AML-193 (cell line): Measurements from ENCODE around the gene SLC27A3.
"Not testable (repeated sequence)": the region's sequence is repeated elsewhere in the genome, so short reads cannot be mapped to it uniquely, and the experiment has no call there.

Source experiments
- DNase-seq, 2 experiments: peaks; one replicate each; lab custom pipeline; 2025; lab: John Stamatoyannopoulos, UW

SLC27A3 gene

DNA sequence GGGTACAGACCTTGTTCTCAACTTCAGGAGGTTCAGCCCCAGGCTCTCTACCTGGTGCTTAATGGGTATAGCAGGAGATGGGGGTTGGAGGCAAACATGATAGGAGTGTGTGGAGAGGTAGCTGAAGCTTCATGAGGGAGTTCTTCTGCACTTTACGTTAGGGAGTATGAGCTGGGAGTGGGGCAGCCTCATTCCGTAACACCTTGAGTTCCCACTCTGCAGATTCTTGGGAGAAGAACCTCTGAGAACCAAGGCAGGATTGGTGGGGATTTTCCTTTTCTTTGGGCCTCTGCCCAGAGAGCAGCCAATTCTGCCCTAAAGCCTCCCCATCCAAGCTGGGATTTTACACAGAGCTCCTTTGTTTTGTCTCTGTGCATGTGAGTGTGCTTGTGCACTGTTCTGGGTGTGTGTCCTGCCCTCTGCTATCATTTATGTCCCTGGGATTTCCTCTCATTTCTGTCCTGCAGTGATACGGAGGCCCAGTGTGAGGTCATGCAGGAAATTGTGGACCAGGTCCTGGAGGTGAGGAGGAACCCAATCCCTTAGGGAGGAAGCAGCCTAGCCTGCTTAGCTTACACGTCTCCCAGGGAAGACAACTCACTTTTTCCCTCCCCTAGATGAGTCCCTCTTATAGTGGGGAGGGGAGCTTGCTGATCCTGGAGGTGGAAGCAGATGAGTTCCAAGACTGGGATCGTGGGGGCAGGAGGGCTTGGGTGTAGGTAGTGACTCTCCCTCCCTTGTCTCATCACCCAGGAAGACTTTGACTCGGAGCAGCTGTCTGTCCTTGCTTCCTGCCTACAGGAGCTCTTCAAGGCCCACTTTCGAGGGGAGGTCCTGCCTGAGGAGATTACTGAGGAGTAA lies 11.6 kb upstream of the SLC27A3 start:
- no peak for DNase-seq

DNA sequence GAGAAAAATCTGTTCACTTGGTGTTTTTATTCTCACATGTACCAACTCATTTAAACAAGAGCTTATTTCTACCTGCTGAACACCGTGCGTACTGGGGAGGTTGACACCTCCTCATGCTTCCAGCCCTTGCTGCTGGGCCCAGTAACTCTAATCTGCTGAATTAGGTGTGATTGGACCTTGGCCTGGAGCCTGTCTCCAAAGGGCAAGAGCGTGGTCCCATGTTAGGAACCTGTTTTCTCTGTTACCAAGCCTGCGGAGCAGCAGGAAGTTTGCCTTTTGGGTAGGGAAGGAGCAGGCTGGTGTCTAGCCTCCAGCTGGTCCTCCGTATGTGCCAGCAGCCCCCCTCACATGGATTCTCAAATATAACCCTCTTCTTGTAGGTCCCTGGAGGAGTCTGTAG lies 10.9 kb upstream of the SLC27A3 start:
- DNase-seq: no peak

DNA sequence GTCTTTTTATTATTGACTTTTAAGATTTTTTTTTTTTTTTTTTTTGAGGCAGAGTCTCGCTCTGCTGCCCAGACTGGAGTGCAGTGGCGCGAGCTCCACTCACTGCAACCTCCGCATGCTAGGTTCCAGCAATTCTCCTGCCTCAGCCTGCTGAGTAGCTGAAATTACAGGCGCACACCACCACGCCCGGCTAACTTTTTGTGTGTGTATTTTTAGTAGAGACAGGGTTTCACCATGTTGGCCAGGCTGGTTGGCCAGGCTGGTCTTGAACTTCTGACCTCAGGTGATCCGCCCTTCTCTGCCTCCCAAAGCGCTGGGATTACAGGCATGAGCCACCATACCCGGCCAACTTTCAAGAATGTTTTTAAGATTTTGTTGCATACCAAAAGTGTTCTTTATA lies 8.5 kb upstream of the SLC27A3 start:
- not testable (repeated sequence) for DNase-seq

DNA sequence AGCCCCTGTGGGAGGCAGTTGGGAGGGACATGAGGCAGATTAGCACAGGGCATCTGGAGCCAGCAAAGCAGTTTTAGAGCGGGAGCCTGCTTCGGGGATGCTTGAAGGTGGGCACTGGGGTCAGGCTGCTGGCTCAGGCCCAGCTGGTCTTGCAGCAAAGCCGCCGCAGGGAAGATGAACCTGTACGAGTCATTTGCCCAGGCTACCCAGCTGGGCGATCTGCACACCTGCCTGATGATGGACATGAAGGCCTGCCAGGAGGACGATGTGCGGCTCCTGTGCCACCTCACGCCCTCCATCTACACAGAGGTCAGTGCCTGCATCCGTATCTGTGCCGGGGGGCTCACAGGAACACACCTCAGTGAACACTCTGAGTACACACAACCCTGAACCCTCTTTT lies 7.7 kb upstream of the SLC27A3 start:
- no peak for DNase-seq

DNA sequence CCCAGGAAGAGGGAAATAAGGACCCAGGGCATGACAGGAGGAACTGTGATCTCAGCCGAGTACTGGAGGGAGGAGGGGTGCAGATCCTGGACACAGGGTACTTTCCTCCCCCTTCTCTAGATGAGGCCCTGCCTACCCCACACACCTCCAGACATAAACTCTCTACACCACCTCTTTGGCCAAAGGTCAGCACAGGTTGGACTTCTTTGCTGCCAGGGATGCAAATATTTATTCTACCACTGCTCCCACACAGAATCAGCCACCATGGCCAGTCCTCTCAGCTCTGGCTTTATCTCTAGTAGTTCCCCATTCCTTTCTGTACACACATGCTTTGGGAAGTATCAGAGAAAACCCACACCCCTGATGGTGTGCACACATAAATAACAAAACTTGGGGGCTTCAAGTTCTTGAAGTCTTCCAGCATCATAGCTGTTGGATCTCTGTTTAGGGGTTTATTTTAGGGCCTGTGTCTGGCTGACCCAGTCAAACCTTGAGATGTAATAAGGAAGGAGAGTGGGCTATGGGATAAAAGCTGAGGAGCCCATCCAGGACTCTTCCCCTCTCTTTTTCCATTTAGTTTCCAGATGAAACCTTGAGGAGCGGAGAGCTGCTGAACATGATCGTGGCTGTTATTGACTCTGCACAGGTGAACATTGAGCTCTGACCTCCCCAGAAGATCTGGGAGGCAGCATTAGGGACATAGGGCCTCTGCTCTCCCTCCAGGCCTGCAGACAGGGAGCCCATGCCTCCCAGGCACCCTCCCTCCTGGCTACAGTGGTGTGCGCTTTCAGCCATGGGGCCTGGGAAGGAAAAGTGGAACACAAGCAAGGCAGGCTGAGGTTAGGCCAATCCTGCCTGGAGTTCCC lies 6.7 kb upstream of the SLC27A3 start:
- DNase-seq: no peak

DNA sequence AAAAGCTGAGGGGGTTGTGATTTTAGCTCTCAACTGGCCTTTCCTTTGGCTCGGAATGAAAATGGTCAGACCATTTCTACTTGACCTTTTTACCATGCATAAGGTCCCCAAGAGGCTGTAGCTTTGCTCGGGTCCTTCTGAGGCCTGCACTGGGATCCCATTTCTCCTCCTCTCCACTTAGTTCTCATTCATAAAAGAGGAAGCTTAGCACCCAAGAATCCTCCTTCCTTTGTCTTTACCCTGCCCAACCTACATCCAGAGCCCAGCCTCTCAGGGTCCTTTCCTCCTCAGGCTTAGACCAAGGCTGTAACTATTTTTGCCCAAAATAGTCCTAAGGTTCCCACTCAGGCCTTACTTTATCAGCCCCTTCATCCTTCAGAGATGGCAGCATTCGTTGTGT lies 6.0 kb upstream of the SLC27A3 start:
- DNase-seq: no peak

DNA sequence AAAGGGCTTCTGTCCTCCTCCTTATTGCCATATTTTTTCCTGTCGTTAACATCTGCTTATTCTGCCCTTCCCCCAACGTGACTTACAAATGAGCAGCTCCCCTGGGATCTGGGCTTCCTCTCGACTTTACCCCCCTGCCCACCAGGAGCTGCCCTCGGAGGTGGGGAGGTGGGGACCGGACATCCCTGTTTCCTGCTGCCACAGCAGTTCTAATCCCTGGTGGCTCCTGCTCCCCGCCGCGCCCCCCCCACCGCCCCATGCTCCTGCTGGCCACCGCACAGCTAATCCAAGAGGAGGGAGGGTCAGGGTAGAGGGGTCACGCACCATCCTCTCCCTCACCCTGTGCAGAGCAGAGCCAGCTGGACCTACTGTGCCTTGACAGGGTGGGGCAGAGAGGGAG lies 4.4 kb upstream of the SLC27A3 start:
- no peak for DNase-seq

DNA sequence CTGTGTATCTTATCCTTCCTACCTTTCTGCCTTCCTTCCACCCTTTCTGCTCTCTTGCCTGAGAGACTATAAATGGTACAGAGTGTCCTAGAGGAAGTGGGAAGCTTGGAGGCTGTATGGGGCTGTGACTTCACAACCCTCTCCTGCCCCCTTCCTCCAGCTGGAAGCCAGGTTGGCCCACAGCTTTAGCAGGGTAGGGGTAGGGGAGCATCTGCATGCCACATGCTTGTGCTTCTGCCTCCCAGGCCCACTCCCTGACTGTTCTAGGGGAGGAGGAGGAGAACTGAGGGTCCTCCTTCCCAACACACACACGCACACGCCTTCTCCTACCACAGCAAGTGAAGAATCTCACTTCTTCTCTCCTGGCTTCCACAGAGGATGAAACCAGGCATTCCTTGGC lies 3.9 kb upstream of the SLC27A3 start:
- DNase-seq: no peak

DNA sequence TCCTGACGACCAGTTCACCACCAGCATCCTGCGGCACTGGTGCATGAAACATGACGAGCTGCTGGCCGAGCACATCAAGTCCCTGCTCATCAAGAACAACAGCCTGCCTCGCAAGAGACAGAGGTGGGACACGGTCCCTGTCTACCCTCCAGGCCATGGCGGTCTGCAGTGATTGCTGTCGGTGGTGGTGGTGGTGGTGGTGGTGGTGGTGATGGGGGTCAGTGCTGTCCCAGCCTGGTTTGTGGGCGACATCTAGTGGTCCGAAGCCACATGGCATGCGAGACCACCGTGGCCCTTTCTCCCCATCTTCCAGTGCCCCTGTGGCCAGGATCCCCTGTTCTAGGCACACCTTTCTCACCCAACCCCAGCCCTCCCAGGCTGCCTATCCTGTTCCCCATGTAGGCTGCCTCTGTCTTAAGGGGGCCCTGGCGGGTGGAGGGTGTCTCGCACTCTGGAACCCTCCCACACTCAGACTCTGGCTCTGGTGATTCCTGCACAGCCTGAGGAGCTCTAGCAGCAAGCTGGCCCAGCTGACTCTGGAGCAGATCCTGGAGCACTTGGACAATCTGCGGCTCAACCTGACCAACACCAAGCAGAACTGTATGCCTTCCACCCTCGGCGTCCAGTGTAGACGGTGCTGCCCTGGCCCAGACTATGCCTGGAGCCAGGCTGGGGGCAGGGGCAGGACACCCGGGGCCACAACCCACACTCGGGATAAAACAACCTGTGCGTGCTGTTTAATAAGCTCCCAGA lies 3.2 kb upstream of the SLC27A3 start:
- DNase-seq: no peak

DNA sequence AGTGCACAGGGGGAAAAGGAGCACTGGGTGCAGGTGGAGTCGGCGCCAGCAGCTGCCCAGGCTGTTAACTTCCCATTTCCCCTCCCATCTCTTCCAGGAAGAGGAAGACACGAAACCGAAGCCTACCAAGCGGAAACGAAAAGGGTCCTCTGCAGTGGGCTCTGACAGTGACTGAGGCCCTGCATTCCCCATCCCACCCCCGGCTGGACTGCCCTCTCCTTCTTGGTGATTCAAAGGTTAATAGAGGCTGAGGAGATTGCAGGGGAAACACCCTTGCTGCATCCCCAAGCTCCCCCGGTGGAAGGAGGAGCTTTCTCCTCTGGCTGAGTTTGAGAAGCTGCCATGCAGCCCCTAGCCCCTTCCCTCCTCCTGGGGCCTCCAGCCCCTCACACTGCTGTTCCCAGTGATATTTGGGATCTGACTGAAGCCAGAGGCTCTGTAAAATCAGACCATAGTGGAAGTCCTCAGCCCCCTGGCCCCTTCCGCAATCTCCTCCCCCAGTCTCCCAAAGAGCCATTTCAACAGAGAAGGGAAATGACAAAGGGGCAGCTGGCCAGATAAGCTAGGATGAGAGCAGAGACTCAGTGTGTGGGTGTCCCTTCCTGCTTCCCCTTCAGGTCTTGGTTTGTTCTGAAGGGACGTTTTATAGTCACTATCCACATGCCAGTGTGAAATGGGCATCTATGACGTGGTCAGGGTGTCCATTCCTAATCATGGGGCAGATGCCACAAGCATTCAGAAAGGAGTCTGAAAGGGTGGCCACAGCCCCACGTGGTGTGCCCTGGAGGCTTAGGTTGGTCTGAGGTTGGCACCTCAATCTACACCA lies 1.9 kb upstream of the SLC27A3 start:
- DNase-seq: peak; percentile 62 to 78

DNA sequence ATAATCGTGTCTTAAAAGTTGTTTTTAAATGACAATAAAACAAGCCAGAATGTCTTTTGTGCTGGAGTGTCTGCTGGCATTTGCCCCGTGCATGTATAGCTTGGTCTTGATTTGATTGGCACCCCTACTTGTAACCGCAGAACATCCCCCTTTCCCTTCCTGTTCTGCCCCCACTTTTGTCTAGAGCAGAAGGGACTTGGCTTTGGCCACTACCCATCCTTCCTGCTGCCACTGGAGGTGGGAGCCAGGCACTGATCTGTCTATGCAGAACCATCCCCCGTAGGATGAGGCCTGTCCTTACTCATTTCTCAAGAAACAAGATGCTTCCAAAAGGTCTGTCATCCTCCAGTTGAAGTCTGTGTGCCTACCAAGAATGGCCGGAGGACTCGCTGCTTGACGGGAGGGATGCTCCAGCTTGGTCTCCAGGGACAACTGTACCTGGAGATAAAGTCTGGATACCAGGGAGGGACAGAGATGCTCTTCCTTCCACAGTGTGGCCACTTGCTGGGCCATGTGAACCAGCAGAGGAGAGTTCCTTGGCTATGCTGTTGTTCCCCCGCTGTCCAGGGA lies 1.1 kb upstream of the SLC27A3 start:
- DNase-seq: no peak

DNA sequence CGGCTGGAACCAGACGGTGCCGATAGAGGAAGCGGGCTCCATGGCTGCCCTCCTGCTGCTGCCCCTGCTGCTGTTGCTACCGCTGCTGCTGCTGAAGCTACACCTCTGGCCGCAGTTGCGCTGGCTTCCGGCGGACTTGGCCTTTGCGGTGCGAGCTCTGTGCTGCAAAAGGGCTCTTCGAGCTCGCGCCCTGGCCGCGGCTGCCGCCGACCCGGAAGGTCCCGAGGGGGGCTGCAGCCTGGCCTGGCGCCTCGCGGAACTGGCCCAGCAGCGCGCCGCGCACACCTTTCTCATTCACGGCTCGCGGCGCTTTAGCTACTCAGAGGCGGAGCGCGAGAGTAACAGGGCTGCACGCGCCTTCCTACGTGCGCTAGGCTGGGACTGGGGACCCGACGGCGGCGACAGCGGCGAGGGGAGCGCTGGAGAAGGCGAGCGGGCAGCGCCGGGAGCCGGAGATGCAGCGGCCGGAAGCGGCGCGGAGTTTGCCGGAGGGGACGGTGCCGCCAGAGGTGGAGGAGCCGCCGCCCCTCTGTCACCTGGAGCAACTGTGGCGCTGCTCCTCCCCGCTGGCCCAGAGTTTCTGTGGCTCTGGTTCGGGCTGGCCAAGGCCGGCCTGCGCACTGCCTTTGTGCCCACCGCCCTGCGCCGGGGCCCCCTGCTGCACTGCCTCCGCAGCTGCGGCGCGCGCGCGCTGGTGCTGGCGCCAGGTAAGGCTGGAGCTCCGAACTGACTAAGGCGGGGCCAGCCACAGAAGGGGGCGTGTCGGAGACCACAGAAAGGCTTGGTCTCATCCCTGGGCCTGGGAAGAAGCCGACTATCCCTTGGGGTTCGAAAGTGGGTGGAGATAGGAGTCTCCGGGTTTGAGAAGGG lies 486 bp downstream of the SLC27A3 start:
- peak; percentile 49 to 59 for DNase-seq

DNA sequence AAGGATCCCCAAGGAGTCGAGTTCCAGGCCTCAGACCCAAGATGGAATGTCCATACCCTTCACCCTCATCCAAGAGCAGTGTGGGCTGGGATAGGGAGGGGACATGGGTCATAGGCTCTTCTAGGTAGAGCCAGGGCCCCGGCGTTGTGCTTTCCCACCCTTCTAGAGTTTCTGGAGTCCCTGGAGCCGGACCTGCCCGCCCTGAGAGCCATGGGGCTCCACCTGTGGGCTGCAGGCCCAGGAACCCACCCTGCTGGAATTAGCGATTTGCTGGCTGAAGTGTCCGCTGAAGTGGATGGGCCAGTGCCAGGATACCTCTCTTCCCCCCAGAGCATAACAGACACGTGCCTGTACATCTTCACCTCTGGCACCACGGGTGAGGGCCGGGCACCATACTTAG lies 1.1 kb downstream of the SLC27A3 start:
- DNase-seq: no peak

DNA sequence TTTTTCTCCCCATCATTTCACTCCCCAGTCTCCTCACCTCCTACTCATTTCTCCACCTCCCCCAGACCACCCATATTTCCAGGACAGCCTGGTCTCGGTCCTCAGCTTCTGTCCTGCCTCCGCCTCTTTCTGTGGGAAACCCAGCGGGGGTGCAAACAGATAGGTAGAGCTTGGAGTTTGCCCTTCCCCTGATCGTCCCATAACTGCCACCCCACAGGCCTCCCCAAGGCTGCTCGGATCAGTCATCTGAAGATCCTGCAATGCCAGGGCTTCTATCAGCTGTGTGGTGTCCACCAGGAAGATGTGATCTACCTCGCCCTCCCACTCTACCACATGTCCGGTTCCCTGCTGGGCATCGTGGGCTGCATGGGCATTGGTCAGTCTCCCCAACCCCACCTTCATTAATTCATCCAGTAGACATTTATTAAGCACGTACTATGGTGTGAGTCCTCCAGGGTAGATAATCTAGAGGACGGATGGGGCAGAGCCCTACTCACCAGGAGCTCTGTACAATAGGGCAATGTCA lies 1.7 kb downstream of the SLC27A3 start:
- DNase-seq: no peak

DNA sequence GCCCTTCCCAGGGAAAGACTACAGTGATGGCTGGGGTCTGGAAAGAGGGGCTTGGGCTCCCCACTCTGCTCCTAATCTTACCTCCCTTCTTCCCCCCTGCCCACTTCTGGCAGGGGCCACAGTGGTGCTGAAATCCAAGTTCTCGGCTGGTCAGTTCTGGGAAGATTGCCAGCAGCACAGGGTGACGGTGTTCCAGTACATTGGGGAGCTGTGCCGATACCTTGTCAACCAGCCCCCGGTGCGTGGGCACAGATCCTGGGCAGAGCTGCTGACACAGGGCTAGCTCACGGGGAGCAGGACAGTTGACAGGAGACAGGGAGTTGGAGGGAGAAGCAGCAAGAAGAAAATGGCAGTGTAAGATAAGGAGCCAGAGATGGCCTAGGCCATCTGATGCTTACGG lies 2.4 kb downstream of the SLC27A3 start:
- DNase-seq: no peak

DNA sequence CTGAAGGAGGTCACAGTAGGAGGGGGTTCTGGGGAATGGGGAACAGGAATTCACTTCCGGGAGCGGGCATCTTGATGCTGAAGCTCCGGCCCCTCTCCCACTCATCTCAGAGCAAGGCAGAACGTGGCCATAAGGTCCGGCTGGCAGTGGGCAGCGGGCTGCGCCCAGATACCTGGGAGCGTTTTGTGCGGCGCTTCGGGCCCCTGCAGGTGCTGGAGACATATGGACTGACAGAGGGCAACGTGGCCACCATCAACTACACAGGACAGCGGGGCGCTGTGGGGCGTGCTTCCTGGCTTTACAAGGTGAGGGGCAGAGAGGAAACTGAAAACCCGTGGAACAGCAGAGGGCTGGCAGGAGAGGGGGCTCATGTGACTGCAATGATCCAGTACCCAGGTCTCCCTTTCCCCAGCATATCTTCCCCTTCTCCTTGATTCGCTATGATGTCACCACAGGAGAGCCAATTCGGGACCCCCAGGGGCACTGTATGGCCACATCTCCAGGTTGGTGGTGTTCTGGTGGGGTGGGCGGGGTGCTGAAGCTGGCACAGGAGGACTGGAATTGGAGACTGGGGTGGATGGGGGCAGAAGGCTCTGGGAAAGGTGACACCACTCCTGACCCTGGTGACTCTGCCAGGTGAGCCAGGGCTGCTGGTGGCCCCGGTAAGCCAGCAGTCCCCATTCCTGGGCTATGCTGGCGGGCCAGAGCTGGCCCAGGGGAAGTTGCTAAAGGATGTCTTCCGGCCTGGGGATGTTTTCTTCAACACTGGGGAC lies 3.0 kb downstream of the SLC27A3 start:
- no peak for DNase-seq

DNA sequence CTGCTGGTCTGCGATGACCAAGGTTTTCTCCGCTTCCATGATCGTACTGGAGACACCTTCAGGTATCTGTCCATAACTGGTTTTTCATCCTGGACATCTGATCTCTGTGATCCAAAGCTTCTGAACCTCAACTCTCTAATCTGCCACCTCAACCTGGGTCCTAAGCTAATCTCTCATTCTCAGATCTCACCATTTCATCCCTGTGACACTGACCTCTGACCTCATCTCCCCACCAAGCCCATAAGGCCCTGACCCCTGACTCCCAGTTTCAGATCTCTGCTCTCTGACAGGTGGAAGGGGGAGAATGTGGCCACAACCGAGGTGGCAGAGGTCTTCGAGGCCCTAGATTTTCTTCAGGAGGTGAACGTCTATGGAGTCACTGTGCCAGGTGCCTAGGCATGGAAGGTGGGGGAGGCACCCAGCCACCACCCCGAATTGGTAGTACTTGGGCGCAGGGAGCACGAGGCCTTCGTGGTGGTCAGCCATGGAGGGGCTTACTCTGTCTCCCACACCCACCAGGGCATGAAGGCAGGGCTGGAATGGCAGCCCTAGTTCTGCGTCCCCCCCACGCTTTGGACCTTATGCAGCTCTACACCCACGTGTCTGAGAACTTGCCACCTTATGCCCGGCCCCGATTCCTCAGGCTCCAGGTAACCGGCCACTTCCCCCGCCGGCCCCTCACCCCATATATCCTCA lies 3.8 kb downstream of the SLC27A3 start:
- no peak for DNase-seq

DNA sequence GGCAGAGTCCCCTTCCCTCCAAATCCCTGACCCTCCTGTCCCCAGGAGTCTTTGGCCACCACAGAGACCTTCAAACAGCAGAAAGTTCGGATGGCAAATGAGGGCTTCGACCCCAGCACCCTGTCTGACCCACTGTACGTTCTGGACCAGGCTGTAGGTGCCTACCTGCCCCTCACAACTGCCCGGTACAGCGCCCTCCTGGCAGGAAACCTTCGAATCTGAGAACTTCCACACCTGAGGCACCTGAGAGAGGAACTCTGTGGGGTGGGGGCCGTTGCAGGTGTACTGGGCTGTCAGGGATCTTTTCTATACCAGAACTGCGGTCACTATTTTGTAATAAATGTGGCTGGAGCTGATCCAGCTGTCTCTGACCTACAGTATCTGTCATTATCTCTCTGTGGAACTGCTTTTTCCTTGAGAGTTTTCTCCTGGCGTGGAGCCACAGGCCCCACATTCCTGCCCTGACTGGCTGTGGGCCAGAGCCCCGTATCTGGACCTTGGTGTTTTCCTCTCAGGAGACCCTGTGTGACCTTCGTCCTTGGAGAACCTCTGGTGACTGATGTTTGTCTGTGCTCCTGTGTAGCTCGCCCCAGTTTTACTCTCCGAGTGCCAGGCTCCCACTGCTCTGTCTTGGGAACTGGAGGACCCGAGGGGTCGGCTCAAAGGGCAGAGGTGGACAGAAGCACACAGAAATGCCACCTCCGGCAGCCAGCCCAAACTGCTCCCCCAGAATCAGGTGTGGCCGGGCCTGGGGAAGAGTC lies 4.8 kb downstream of the SLC27A3 start:
- DNase-seq: no peak
